GM13977 (cell line): ENCODE measurements around the gene ZCCHC14.

Experiments used
- DNase-seq: peaks from one replicate; pipeline ENCODE4 v3.0.0; 2012; ENCODE audit warnings: low spot score
- in situ Hi-C: fragments of 300-500 bp; cut with MboI; formaldehyde crosslinking; loops from one replicate; pipeline ENCODE4 v1.12.0; 2022; ENCODE audit warnings: low sequenced_read_pairs, low pct_unique_long_range_greater_than_20kb, mixed read lengths, inconsistent platforms; ENCODE audit not compliant: unreplicated experiment
- TF ChIP-seq, protein P1 (sequence below): IDR thresholded peaks from 2 replicates; pipeline ENCODE4 v1.5.1; 2012; ENCODE audit warnings: mild to moderate bottlenecking, control low read depth; ENCODE audit not compliant: insufficient read depth; ENCODE audit errors: extremely low read depth, missing control alignments

ZCCHC14 gene

DNA sequence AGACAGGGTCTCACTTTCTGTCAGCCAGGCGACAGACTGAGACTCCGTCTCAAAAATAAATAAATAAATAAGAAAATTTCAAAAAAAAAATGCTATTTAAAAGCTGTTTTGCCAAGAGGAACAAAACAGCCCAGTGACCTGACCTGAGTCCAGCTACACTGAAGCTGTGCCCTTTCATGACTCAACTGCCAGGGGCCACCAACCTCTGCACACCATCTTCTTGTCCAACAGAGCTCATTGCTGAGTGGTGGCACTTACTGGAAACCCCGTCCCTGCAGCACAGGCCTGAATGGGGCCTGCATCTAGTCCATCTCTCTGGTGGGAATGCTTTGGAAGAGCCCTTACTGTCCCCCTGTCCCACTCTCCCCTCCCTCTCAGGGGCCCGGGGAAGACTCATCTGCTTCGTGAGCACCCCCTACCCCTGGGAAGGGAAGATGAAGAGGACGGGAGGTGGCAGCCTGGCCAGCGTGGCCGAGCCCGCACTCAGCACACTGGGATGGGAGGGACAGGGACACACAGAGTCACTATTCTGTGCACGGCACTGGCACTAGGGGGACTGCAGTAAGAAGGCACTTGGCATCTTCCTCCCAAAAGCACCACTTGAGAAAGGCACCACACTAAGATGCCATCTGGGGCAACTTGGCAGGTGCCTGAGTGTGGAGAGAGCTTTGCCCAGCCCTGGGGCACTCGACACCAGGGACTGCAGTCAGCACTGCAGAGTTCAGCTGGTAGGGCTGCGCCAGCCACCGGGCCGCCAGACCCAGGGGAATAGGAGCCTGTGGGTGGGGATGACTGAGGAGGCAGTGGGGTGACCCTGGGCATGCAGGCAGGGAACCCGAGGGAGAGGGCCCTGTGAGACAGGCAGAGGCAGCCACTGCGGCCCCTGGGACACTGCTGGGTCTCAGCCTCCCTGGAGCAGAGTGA is 122.8 kb downstream of the ZCCHC14 start:
- in situ Hi-C loops, result no loop called here
- TF ChIP-seq, protein P1, sequence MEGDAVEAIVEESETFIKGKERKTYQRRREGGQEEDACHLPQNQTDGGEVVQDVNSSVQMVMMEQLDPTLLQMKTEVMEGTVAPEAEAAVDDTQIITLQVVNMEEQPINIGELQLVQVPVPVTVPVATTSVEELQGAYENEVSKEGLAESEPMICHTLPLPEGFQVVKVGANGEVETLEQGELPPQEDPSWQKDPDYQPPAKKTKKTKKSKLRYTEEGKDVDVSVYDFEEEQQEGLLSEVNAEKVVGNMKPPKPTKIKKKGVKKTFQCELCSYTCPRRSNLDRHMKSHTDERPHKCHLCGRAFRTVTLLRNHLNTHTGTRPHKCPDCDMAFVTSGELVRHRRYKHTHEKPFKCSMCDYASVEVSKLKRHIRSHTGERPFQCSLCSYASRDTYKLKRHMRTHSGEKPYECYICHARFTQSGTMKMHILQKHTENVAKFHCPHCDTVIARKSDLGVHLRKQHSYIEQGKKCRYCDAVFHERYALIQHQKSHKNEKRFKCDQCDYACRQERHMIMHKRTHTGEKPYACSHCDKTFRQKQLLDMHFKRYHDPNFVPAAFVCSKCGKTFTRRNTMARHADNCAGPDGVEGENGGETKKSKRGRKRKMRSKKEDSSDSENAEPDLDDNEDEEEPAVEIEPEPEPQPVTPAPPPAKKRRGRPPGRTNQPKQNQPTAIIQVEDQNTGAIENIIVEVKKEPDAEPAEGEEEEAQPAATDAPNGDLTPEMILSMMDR, result no peak
- no peak for DNase-seq

DNA sequence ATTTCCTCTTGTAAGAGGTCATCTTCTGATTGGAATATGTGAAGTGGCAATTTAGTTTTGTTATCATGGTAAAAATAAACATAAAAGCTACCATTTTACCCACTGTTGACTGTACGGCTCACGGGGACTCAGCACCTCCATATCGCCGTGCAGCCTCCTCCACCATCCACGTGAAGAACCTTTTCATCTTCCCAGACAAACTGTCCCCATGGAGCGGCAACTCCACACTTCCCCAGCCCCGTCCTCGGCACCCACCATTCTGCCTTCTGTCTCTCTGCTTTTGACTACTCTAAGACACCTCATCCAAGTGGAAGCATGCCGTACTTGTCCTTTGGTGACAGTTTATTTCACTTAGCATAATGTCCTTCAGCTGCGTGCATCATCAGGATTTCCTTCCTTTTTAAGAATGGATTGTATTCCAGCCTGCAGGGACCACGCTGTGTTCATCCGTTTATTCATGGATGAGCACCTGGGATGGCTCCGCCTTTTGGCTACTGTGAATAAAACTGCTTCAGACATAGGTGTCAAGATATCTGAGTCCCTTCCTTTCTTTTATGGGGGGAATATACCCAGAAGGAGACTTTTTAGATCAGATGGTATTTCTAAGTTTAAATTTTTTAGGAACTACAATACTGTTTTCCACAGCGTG is 123.6 kb downstream of the ZCCHC14 start:
- no peak for DNase-seq
- in situ Hi-C loops, result no loop called here
- TF ChIP-seq, protein P1, result no peak

DNA sequence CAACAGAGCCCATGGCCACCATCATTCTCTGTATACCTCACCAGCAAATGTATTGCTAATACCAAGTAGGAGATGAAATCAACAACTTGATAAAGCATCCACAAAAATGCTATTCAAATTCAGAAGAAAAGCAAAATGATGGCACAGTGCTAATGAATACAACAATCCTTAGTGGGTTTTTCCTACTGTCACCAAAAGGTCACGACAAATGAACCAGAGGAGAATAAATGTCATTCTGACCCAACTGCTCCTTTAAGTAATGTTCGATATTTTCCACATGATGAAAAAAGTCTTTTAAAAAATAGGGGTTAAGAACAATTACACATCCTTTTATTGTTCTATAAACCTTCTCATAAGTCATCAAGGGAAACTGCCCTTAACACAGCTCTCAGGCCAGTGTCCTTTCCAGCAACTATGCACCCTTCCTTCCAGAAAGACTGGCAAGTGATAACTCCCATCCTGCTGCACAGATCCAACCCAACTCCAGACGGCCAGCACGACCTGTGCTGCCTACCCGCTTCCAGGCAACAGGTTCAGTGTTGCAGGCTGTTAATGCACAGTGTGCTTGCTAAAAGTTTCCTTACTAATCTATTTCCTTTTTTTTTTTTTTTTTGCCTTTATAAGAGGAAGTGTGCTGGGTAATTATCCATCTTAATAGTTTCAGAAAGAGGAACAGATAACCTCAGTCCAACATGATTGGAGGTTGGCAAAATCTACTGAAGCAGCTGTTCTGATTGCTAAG is 124.6 kb downstream of the ZCCHC14 start:
- no peak for DNase-seq
- TF ChIP-seq, protein P1, result no peak
- in situ Hi-C loops, result no loop called here

DNA sequence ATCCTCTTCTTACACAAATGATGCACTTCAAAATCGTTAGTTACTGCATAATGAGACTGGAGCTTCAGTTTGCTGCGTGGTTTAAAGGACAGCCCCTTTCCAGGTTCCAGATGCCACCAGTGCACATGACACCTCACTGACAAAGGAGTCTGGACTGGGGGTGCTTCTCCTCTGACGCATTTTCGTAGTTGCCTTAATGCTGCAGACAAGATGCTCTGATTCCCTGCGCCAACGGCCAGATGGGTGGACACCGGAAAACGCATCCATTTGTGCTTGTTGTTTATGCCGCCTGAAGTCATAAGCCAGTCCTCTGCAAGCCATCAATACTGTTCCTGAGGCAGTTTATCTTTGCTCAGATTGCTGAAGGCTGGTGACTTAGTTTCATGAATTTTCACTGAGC is 125.3 kb downstream of the ZCCHC14 start:
- in situ Hi-C loops, result no loop called here
- TF ChIP-seq, protein P1, result no peak
- no peak for DNase-seq

DNA sequence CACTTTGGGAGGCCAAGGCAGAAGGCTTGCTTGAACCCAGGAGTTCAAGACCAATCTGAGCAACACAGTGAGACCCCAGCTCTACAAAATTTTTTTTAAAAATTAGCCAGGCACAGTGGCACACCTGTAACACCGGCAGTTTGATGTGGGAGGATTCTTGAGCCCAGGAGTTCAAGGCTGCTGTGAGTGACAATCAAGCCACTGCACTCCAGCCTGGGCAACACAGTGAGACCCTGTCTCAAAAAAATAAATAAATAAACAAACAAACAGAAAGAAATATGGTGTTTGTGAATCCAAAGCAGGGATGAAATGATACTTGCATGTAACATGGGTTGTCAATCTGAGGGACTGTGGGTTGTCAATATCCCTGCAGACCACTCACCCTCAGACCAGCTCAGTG is 125.9 kb downstream of the ZCCHC14 start:
- in situ Hi-C loops, result no loop called here
- TF ChIP-seq, protein P1, result no peak

DNA sequence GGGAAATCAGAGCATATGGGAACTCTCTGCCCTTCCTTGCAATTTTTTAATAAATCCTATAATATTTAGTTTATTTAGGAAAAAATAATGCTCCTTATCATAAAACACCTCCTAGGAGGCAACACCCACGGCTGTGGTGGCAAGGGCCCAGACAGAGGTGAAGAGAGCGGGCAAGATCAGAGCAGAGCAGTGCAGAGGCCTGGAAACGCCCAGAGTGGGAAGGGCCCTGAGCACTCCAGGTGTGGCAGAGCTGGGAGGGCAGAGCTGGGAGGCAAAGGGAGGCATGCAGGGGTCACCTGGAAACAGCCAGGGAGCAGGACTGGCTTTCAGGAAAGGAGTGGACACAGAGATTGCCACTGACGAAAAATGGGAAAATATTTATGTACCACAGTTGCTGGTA is 126.5 kb downstream of the ZCCHC14 start:
- DNase-seq, result no peak
- in situ Hi-C loops, result no loop called here
- TF ChIP-seq, protein P1, result no peak

More for the DNA sequence above, 125.9 kb downstream of the ZCCHC14 start:
- DNase-seq, result no peak
